GM12878 (cell line): Measurements from ENCODE around the gene DIO2. TPM values are rescaled to one million over a fixed set of nuclear protein-coding genes. Genes with fewer than 3 reads are reported as not detected.

ENCODE experiments used
- HCFC1 ChIP-seq: fragments of 150-350 bp; IDR thresholded peaks from 2 replicates; pipeline ENCODE4 v1.6.1; 2014; ENCODE audit warnings: low read length
- KAT2A ChIP-seq: conservative IDR thresholded peaks from 2 replicates; pipeline ENCODE4 v1.6.1; 2011; ENCODE audit warnings: low read depth, low read length; ENCODE audit not compliant: control insufficient read depth
- MYC ChIP-seq: IDR thresholded peaks from 2 replicates; pipeline ENCODE4 v1.6.1; 2011; ENCODE audit warnings: mild to moderate bottlenecking, low read length, moderate library complexity, inconsistent platforms; ENCODE audit not compliant: insufficient read depth, insufficient replicate concordance, insufficient read length, severe bottlenecking
- PAX8 ChIP-seq: fragments of 450-650 bp; IDR thresholded peaks from 2 replicates; pipeline ENCODE4 v1.6.1; 2017; ENCODE audit warnings: mild to moderate bottlenecking, moderate library complexity
- polyA plus RNA-seq, 11 experiments: library from polyadenylated mRNA; depleted of rRNA in 4 of 11; unstranded in 6 of 11; stranded (reverse) in 5 of 11; fragments of >200 nt; fragmentation: Nextera tagmentation in 4 of 11; fragmentation: Illumina TruSeq in 1 of 11; extraction: Ambion mirVana in 4 of 11; extraction: Trizol in 1 of 11; gene quantifications; 1 replicate in 1 of 11; 2 replicates in 10 of 11; pipeline versions ENCODE4 v1.2.1 to v1.2.3, GENCODE V29; 2011 to 2016; ENCODE audit warnings: inconsistent platforms in 2 of 11, missing spikeins in 2 of 11, low read depth in 1 of 11
- total RNA-seq, 4 experiments: library from RNA; depleted of rRNA in 3 of 4; stranded (reverse); fragments of >200 nt in 3 of 4; fragmentation: Illumina TruSeq in 1 of 4; extraction: Trizol in 1 of 4; gene quantifications; 2 replicates each; pipeline versions ENCODE4 v1.2.1 to v1.2.3, GENCODE V29; 2013 to 2021
- TF ChIP-seq, protein P1 (sequence below): fragments of 450-650 bp; formaldehyde crosslinking; IDR thresholded peaks from 2 replicates; pipeline ENCODE4 v1.5.0; 2022; ENCODE audit warnings: mild to moderate bottlenecking, missing genetic modification characterization
- TF ChIP-seq, protein P2 (sequence below): fragments of 450-650 bp; IDR thresholded peaks from 2 replicates; pipeline ENCODE4 v1.6.1; 2017; ENCODE audit warnings: mild to moderate bottlenecking, moderate library complexity

The DIO2 gene
- total and polyA plus RNA-seq, 10 of the 15 experiments (the other 5 are each of a cell fraction or from before 2014, with no cell fraction given): not detected

DNA sequence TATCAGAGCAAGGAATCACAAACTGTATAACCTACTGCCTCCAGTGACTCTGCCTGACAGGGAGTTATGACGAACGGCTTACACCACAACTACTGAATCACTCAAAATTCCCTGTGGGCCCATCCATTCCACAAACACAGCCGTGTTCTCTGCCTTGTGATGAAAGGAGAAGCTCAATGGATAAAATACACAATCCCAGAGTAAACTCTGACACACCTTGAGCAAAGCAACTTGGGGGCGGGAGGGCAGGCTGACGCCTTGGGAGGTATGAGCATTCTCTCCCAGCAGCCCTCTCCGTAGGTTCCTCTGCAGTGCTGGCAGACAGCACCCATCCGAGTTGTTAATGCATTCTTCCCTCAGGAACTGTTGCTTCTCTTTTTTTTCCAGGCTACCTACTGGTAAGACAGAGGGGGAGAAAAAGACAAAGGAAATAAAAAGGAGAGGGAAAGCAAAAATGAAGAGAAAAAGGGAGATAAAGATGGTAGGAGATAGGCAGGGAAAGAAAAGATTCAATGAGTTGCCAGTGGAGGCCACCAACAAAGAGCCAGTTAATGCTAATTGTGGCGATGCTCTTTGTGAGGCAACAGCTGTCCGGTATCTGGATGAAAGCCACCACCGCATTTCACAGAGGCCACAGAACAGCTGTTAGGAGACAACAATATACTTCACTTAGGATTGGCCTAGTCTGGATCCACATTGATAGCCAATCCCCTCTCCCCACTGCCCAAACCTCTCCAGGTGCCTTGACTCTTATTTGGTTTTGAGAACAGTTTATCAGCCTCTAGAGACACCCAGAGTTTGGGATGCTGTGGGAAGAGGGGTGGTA, 4.7 kb upstream of the DIO2 start (continued):
- TF ChIP-seq, protein P1, sequence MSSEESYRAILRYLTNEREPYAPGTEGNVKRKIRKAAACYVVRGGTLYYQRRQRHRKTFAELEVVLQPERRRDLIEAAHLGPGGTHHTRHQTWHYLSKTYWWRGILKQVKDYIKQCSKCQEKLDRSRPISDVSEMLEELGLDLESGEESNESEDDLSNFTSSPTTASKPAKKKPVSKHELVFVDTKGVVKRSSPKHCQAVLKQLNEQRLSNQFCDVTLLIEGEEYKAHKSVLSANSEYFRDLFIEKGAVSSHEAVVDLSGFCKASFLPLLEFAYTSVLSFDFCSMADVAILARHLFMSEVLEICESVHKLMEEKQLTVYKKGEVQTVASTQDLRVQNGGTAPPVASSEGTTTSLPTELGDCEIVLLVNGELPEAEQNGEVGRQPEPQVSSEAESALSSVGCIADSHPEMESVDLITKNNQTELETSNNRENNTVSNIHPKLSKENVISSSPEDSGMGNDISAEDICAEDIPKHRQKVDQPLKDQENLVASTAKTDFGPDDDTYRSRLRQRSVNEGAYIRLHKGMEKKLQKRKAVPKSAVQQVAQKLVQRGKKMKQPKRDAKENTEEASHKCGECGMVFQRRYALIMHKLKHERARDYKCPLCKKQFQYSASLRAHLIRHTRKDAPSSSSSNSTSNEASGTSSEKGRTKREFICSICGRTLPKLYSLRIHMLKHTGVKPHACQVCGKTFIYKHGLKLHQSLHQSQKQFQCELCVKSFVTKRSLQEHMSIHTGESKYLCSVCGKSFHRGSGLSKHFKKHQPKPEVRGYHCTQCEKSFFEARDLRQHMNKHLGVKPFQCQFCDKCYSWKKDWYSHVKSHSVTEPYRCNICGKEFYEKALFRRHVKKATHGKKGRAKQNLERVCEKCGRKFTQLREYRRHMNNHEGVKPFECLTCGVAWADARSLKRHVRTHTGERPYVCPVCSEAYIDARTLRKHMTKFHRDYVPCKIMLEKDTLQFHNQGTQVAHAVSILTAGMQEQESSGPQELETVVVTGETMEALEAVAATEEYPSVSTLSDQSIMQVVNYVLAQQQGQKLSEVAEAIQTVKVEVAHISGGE: no peak
- no peak for TF ChIP-seq KAT2A
- no peak for TF ChIP-seq PAX8
- TF ChIP-seq, protein P2, sequence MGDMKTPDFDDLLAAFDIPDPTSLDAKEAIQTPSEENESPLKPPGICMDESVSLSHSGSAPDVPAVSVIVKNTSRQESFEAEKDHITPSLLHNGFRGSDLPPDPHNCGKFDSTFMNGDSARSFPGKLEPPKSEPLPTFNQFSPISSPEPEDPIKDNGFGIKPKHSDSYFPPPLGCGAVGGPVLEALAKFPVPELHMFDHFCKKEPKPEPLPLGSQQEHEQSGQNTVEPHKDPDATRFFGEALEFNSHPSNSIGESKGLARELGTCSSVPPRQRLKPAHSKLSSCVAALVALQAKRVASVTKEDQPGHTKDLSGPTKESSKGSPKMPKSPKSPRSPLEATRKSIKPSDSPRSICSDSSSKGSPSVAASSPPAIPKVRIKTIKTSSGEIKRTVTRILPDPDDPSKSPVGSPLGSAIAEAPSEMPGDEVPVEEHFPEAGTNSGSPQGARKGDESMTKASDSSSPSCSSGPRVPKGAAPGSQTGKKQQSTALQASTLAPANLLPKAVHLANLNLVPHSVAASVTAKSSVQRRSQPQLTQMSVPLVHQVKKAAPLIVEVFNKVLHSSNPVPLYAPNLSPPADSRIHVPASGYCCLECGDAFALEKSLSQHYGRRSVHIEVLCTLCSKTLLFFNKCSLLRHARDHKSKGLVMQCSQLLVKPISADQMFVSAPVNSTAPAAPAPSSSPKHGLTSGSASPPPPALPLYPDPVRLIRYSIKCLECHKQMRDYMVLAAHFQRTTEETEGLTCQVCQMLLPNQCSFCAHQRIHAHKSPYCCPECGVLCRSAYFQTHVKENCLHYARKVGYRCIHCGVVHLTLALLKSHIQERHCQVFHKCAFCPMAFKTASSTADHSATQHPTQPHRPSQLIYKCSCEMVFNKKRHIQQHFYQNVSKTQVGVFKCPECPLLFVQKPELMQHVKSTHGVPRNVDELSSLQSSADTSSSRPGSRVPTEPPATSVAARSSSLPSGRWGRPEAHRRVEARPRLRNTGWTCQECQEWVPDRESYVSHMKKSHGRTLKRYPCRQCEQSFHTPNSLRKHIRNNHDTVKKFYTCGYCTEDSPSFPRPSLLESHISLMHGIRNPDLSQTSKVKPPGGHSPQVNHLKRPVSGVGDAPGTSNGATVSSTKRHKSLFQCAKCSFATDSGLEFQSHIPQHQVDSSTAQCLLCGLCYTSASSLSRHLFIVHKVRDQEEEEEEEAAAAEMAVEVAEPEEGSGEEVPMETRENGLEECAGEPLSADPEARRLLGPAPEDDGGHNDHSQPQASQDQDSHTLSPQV: no peak
- no peak for TF ChIP-seq MYC
- TF ChIP-seq HCFC1: no peak
